Epidermal melanocyte (primary cell): ENCODE results near the gene IL1RAPL2.
A peak's percentile ranks its signal among the peaks of the same experiment; 100 is the strongest.
"Not testable (repeated sequence)": the region's sequence is repeated elsewhere in the genome, so short reads cannot be mapped to it uniquely, and the experiment has no call there.

Experiments
- DNase-seq: peaks from one replicate; pipeline ENCODE4 v3.0.0; 2011; ENCODE audit warnings: low spot score; ENCODE audit not compliant: insufficient read length

IL1RAPL2 gene

GRCh38 chrX:104854188-104854587 is 288.2 kb downstream of the IL1RAPL2 start:
- DNase-seq, result no peak

- no peak for DNase-seq
Observed at GRCh38 chrX:104854790-104855340, 288.9 kb downstream of the IL1RAPL2 start.

- DNase-seq, result no peak
Observed at GRCh38 chrX:104863466-104863865, 297.5 kb downstream of the IL1RAPL2 start.

- DNase-seq, result no peak
Observed at GRCh38 chrX:104864296-104864695, 298.3 kb downstream of the IL1RAPL2 start.

GRCh38 chrX:104877504-104877903 is 311.5 kb downstream of the IL1RAPL2 start:
- no peak for DNase-seq

- no peak for DNase-seq
Observed at GRCh38 chrX:104902070-104902469, 336.1 kb downstream of the IL1RAPL2 start.

GRCh38 chrX:104909694-104910093 is 343.7 kb downstream of the IL1RAPL2 start:
- DNase-seq, result not testable (repeated sequence)

- peak; percentile 15 for DNase-seq
Observed at GRCh38 chrX:104913348-104913747, 347.3 kb downstream of the IL1RAPL2 start.

GRCh38 chrX:104914686-104915085 is 348.7 kb downstream of the IL1RAPL2 start:
- not testable (repeated sequence) for DNase-seq

- DNase-seq, result no peak
Observed at GRCh38 chrX:104918122-104918521, 352.1 kb downstream of the IL1RAPL2 start.

GRCh38 chrX:104921584-104922205 is 355.7 kb downstream of the IL1RAPL2 start:
- no peak for DNase-seq

- DNase-seq, result no peak
Observed at GRCh38 chrX:104922206-104922621, 356.2 kb downstream of the IL1RAPL2 start.

GRCh38 chrX:104929324-104929723 is 363.3 kb downstream of the IL1RAPL2 start:
- no peak for DNase-seq

- DNase-seq, result no peak
Observed at GRCh38 chrX:104935581-104935980, 369.6 kb downstream of the IL1RAPL2 start.

GRCh38 chrX:104953251-104953650 is 387.3 kb downstream of the IL1RAPL2 start:
- DNase-seq, result no peak

GRCh38 chrX:104961926-104962325 is 395.9 kb downstream of the IL1RAPL2 start:
- no peak for DNase-seq

- DNase-seq, result no peak
Observed at GRCh38 chrX:104968241-104968640, 402.2 kb downstream of the IL1RAPL2 start.

- DNase-seq, result no peak
Observed at GRCh38 chrX:104972737-104973136, 406.7 kb downstream of the IL1RAPL2 start.

- no peak for DNase-seq
Observed at GRCh38 chrX:104987063-104987462, 421.1 kb downstream of the IL1RAPL2 start.

GRCh38 chrX:104988038-104988437 is 422.0 kb downstream of the IL1RAPL2 start:
- DNase-seq, result no peak

- no peak for DNase-seq
Observed at GRCh38 chrX:104995546-104995945, 429.5 kb downstream of the IL1RAPL2 start.

- no peak for DNase-seq
Observed at GRCh38 chrX:105006103-105006502, 440.1 kb downstream of the IL1RAPL2 start.

- DNase-seq, result no peak
Observed at GRCh38 chrX:105006996-105007395, 441.0 kb downstream of the IL1RAPL2 start.
